Esophagus (tissue), 2 donors: ENCODE data around the gene DSTN. TPM values are rescaled to one million over a fixed set of nuclear protein-coding genes. Genes with fewer than 3 reads are reported as not detected.

Experiments
- H3K27ac ChIP-seq, 2 donors: one replicate each; pipeline ENCODE4 v1.5.1; 2013; ENCODE audit warnings: low read depth in 2 of 2, mild to moderate bottlenecking in 2 of 2, inconsistent platforms in 1 of 2, low read length in 1 of 2, moderate library complexity in 1 of 2
- H3K27me3 ChIP-seq, 2 donors: one replicate each; pipeline ENCODE4 v1.6.1; 2013; ENCODE audit warnings: low read length in 2 of 2, control low read depth in 1 of 2, mild to moderate bottlenecking in 1 of 2; ENCODE audit not compliant: insufficient read depth in 2 of 2, control insufficient read depth in 1 of 2
- H3K36me3 ChIP-seq, 2 donors: one replicate each; pipeline ENCODE4 v1.6.1; 2013; ENCODE audit warnings: low read length in 1 of 2; ENCODE audit not compliant: control insufficient read depth in 2 of 2, insufficient read depth in 2 of 2
- H3K4me1 ChIP-seq, 2 donors: one replicate each; pipeline ENCODE4 v1.6.1; 2013; ENCODE audit warnings: low read length in 1 of 2; ENCODE audit not compliant: control insufficient read depth in 2 of 2, insufficient read depth in 2 of 2
- H3K4me3 ChIP-seq, 2 donors: one replicate each; pipeline ENCODE4 v1.5.1; 2013; ENCODE audit warnings: low read length in 2 of 2, mild to moderate bottlenecking in 2 of 2, low read depth in 1 of 2, moderate library complexity in 1 of 2
- H3K9me3 ChIP-seq, 2 donors: one replicate each; pipeline ENCODE4 v1.6.1; 2013; ENCODE audit warnings: mild to moderate bottlenecking in 2 of 2, low read depth in 1 of 2, low read length in 1 of 2, moderate library complexity in 1 of 2; ENCODE audit not compliant: control insufficient read depth in 2 of 2, insufficient read depth in 1 of 2
- WGBS, 2 donors: extraction: QIAGEN DNeasy Blood & Tissue Kit; methylation state at CpG; one replicate each; pipeline ENCODE4 v1.1.7; 2013; 5-methylcytosine and 5-hydroxymethylcytosine counted together
- polyA plus RNA-seq, 2 donors: library from polyadenylated mRNA; stranded (reverse); fragments of 200-250 nt; gene quantifications; one replicate each; pipeline ENCODE4 v1.2.3, GENCODE V29; 2013
- donor health status: healthy with polysubstance abuse.
- donor health status: Bipolar disorder and iron deficiency.

The DSTN gene
- polyA plus RNA-seq, 2 donors, result 301 to 455 TPM

- no peak overlapping the region for H3K4me3 ChIP-seq
- H3K9me3 ChIP-seq, result no peaks in the 10 kb centered on the region
- H3K4me1 ChIP-seq, result no peaks in the 10 kb centered on the region
- WGBS, 2 donors, result 53 to 76% methylated on average over 13 of the region's 13 CpGs
- H3K36me3 ChIP-seq, result peaks cover 0 to 26% of the 10 kb centered on the region in 2 donors
- no peaks in the 10 kb centered on the region for H3K27me3 ChIP-seq
- H3K27ac ChIP-seq, result no peak overlapping the region
These were observed 74.6 kb downstream of the DSTN start for GRCh38 chr20:17644451-17644850.

GRCh38 chr20:17645010-17645409 lies 75.1 kb downstream of the DSTN start:
- no peak overlapping the region for H3K4me3 ChIP-seq
- H3K27ac ChIP-seq, result no peak overlapping the region
- peaks cover 0 to 3% of the 10 kb centered on the region in 2 donors for H3K4me1 ChIP-seq
- WGBS, 2 donors, result 86 to 95% methylated on average over 14 of the region's 14 CpGs
- no peaks in the 10 kb centered on the region for H3K27me3 ChIP-seq
- H3K9me3 ChIP-seq, result no peaks in the 10 kb centered on the region
- H3K36me3 ChIP-seq, result peaks cover 0 to 26% of the 10 kb centered on the region in 2 donors

- H3K9me3 ChIP-seq, result no peaks in the 10 kb centered on the region
- 74 to 88% methylated on average over 10 of the region's 10 CpGs for WGBS, 2 donors
- no peak overlapping the region for H3K4me3 ChIP-seq
- H3K4me1 ChIP-seq, result peaks cover 0 to 3% of the 10 kb centered on the region in 2 donors
- H3K27me3 ChIP-seq, result no peaks in the 10 kb centered on the region
- peak overlapping the region in 1 of 2 donors; percentile 19 for H3K27ac ChIP-seq
- peaks cover 0 to 20% of the 10 kb centered on the region in 2 donors for H3K36me3 ChIP-seq
These were observed 75.8 kb downstream of the DSTN start for GRCh38 chr20:17645546-17646208.

GRCh38 chr20:17646209-17646960 lies 76.5 kb downstream of the DSTN start:
- H3K4me1 ChIP-seq, result peaks cover 0 to 3% of the 10 kb centered on the region in 2 donors
- H3K9me3 ChIP-seq, result no peaks in the 10 kb centered on the region
- WGBS, 2 donors, result 67 to 78% methylated on average over 14 of the region's 14 CpGs
- peaks cover 0 to 13% of the 10 kb centered on the region in 2 donors for H3K36me3 ChIP-seq
- no peaks in the 10 kb centered on the region for H3K27me3 ChIP-seq
- no peak overlapping the region for H3K4me3 ChIP-seq
- peak overlapping the region in 1 of 2 donors; percentile 19 for H3K27ac ChIP-seq

GRCh38 chr20:17646961-17647301 lies 77.1 kb downstream of the DSTN start:
- WGBS, 2 donors, result 60 to 70% methylated on average over 5 of the region's 5 CpGs
- H3K4me1 ChIP-seq, result peaks cover 0 to 3% of the 10 kb centered on the region in 2 donors
- H3K27ac ChIP-seq, result peak overlapping the region in 1 of 2 donors; percentile 1

GRCh38 chr20:17647391-17648314 lies 77.8 kb downstream of the DSTN start:
- WGBS, 2 donors, result 72 to 87% methylated on average over 20 of the region's 20 CpGs
- H3K4me3 ChIP-seq, result no peak overlapping the region
- H3K36me3 ChIP-seq, result peaks cover 0 to 1% of the 10 kb centered on the region in 2 donors
- no peaks in the 10 kb centered on the region for H3K9me3 ChIP-seq
- peak overlapping the region in 1 of 2 donors; percentile 1 for H3K27ac ChIP-seq
- peaks cover 0 to 3% of the 10 kb centered on the region in 2 donors for H3K4me1 ChIP-seq
- H3K27me3 ChIP-seq, result no peaks in the 10 kb centered on the region

More at GRCh38 chr20:17646961-17647301, 77.1 kb downstream of the DSTN start:
- Histone ChIP-seq H3K27me3 (no peaks in the 10 kb centered on the region), H3K36me3 (peaks cover 0 to 8% of the 10 kb centered on the region in 2 donors), H3K4me3 (no peak overlapping the region), H3K9me3 (no peaks in the 10 kb centered on the region)

- WGBS, 2 donors, result 63 to 79% methylated on average over 10 of the region's 10 CpGs
- Histone ChIP-seq H3K4me3 (no peak overlapping the region), H3K27me3 (no peaks in the 10 kb centered on the region), H3K9me3 (no peaks in the 10 kb centered on the region), H3K36me3 (peaks cover 0 to 3% of the 10 kb centered on the region in 2 donors), H3K4me1 (peaks cover 0 to 3% of the 10 kb centered on the region in 2 donors), H3K27ac (no peak overlapping the region)
These were observed 78.4 kb downstream of the DSTN start for GRCh38 chr20:17648315-17648646.

- Histone ChIP-seq H3K9me3 (no peaks in the 10 kb centered on the region), H3K4me3 (no peak overlapping the region), H3K27me3 (no peaks in the 10 kb centered on the region), H3K27ac (no peak overlapping the region), H3K4me1 (peaks cover 0 to 3% of the 10 kb centered on the region in 2 donors), H3K36me3 (peaks cover 0 to 3% of the 10 kb centered on the region in 2 donors)
- 45 to 51% methylated on average over 20 of the region's 20 CpGs for WGBS, 2 donors
These were observed 79.2 kb downstream of the DSTN start for GRCh38 chr20:17648791-17649730.
